ENCODE data around the gene LCMT2.
"Not testable (repeated sequence)": the region's sequence is repeated elsewhere in the genome, so short reads cannot be mapped to it uniquely, and the experiment has no call there.

LCMT2 gene

GRCh38 chr15:43316016-43316970 lies 14.1 kb downstream of the LCMT2 start:
- DNase-seq: no peak

- DNase-seq: no peak
These were observed 16.2 kb downstream of the LCMT2 start for GRCh38 chr15:43314171-43314570.

- DNase-seq: no peak
These were observed 18.0 kb downstream of the LCMT2 start for GRCh38 chr15:43312378-43312777.

GRCh38 chr15:43302205-43302817 lies 28.1 kb downstream of the LCMT2 start, which contains the start of gene TGM7:
TGM7 (minus strand) TSS chr15:43302255.
- no peak for DNase-seq

GRCh38 chr15:43299884-43300283 lies 30.5 kb downstream of the LCMT2 start:
- DNase-seq: no peak

GRCh38 chr15:43299411-43299810 lies 31.0 kb downstream of the LCMT2 start:
- DNase-seq: no peak

GRCh38 chr15:43294091-43294706 lies 36.2 kb downstream of the LCMT2 start:
- no peak for DNase-seq

GRCh38 chr15:43293432-43293831 lies 36.9 kb downstream of the LCMT2 start:
- no peak for DNase-seq

GRCh38 chr15:43292375-43293078 lies 37.8 kb downstream of the LCMT2 start:
- DNase-seq: no peak

- not testable (repeated sequence) for DNase-seq
These were observed 40.7 kb downstream of the LCMT2 start for GRCh38 chr15:43289656-43290055.

- DNase-seq: no peak
These were observed 43.1 kb downstream of the LCMT2 start for GRCh38 chr15:43287254-43287653.

- DNase-seq: no peak
These were observed 44.3 kb downstream of the LCMT2 start for GRCh38 chr15:43286074-43286473.

GRCh38 chr15:43285609-43286037 lies 44.8 kb downstream of the LCMT2 start:
- DNase-seq: no peak

- DNase-seq: no peak
These were observed 46.8 kb downstream of the LCMT2 start for GRCh38 chr15:43283526-43283925.

- no peak for DNase-seq
These were observed 48.3 kb downstream of the LCMT2 start for GRCh38 chr15:43281926-43282602.

- no peak for DNase-seq
These were observed 49.4 kb downstream of the LCMT2 start for GRCh38 chr15:43280996-43281395.

- DNase-seq: no peak
These were observed 50.9 kb downstream of the LCMT2 start for GRCh38 chr15:43279496-43279895.

- DNase-seq: no peak
These were observed 51.5 kb downstream of the LCMT2 start for GRCh38 chr15:43278869-43279268.

- no peak for DNase-seq
These were observed 52.5 kb downstream of the LCMT2 start for GRCh38 chr15:43277901-43278300.

GRCh38 chr15:43277231-43277823 lies 53.0 kb downstream of the LCMT2 start:
- DNase-seq: no peak

- DNase-seq: no peak
These were observed 53.7 kb downstream of the LCMT2 start for GRCh38 chr15:43276563-43277200.

Measured in left hindlimb (tissue), 1 donor.